Measurements from ENCODE around the gene MXI1.

The MXI1 gene

GRCh38 chr10:110163841-110164240 lies 43.6 kb upstream of the MXI1 start:
- Histone ChIP-seq H3K9ac (ENCODE audit: insufficient read length, low read depth) (no peak overlapping the region), H3K4me3 (ENCODE audit: insufficient read length, low read depth) (no peak overlapping the region), H3K9me3 (ENCODE audit: insufficient read depth, low read length) (no peaks in the 10 kb centered on the region), H3K4me1 (ENCODE audit: insufficient read depth, insufficient read length) (peaks cover 8% of the 10 kb centered on the region), H3K27me3 (ENCODE audit: insufficient read depth, insufficient read length) (peaks cover 67% of the 10 kb centered on the region), H3K36me3 (ENCODE audit: insufficient read depth, insufficient read length, low read length) (no peaks in the 10 kb centered on the region)
- TF ChIP-seq SUZ12 (IDR thresholded peaks at IDR 0.05; ENCODE audit: extremely low read depth, insufficient read depth, insufficient read length) (no peak), YY1 (IDR thresholded peaks at IDR 0.05; ENCODE audit: insufficient read depth, insufficient read length) (no peak), ZNF274 (IDR thresholded peaks at IDR 0.05; ENCODE audit: low read depth, low read length) (no peak)
- no peak for DNase-seq (ENCODE audit: low read depth, low spot score)

DNA sequence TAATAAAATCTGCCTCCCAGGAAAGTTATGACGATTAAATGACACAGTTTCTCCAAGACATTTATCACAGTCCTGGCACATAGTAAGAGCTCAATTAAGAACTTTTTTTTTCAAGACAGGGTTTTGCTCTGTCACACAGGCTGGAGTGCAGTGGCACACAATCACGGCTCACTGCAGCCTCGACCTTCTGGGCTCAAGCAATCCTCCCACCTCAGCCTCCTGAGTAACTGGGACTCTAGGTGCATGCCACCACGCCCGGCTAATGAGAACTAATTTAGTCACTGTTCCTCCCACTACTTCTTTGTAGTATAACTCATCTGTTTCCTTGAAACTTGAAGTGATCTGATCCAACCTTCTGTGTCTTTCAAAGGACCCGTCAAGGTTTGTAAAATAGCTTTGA lies 42.2 kb upstream of the MXI1 start:
- Histone ChIP-seq H3K27me3 (ENCODE audit: insufficient read depth, insufficient read length) (peaks cover 76% of the 10 kb centered on the region), H3K4me1 (ENCODE audit: insufficient read depth, insufficient read length) (peaks cover 8% of the 10 kb centered on the region), H3K36me3 (ENCODE audit: insufficient read depth, insufficient read length, low read length) (no peaks in the 10 kb centered on the region)

DNA sequence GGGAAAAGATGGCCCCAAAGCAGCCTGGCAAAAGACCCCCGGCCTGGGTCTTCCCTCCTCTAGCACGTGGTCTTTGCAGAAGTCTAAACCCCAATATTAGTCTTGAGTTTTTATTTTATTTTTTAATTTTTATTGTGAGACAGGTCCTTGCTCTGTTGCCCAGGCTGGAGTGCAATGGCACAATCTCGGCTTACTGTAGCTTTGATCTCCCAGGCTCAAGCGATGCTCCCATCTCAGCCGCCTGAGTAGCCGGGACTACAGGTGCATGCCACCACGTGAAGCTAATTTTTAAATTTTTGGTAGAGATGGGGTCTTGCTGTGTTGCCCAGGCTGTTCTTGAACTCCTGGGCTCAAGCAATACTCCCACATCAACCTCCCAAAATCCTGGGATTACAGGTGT lies 40.3 kb upstream of the MXI1 start:
- DNase-seq (ENCODE audit: low read depth, low spot score), result no peak
- no peaks in the 10 kb centered on the region for H3K36me3 ChIP-seq (ENCODE audit: insufficient read depth, insufficient read length, low read length)
- H3K9ac ChIP-seq (ENCODE audit: insufficient read length, low read depth), result no peak overlapping the region
- H3K27me3 ChIP-seq (ENCODE audit: insufficient read depth, insufficient read length), result peaks cover 80% of the 10 kb centered on the region
- no peak overlapping the region for H3K4me3 ChIP-seq (ENCODE audit: insufficient read length, low read depth)
- H3K9me3 ChIP-seq (ENCODE audit: insufficient read depth, low read length), result no peaks in the 10 kb centered on the region
- TF ChIP-seq SUZ12 (IDR thresholded peaks at IDR 0.05; ENCODE audit: extremely low read depth, insufficient read depth, insufficient read length) (no peak), ZNF274 (IDR thresholded peaks at IDR 0.05; ENCODE audit: low read depth, low read length) (no peak), YY1 (IDR thresholded peaks at IDR 0.05; ENCODE audit: insufficient read depth, insufficient read length) (no peak)
- peaks cover 10% of the 10 kb centered on the region for H3K4me1 ChIP-seq (ENCODE audit: insufficient read depth, insufficient read length)

More for the DNA sequence above, 42.2 kb upstream of the MXI1 start:
- Histone ChIP-seq H3K9me3 (ENCODE audit: insufficient read depth, low read length) (no peaks in the 10 kb centered on the region), H3K4me3 (ENCODE audit: insufficient read length, low read depth) (no peak overlapping the region), H3K9ac (ENCODE audit: insufficient read length, low read depth) (no peak overlapping the region)
- DNase-seq (ENCODE audit: low read depth, low spot score), result no peak
- TF ChIP-seq ZNF274 (IDR thresholded peaks at IDR 0.05; ENCODE audit: low read depth, low read length) (no peak), YY1 (IDR thresholded peaks at IDR 0.05; ENCODE audit: insufficient read depth, insufficient read length) (no peak), SUZ12 (IDR thresholded peaks at IDR 0.05; ENCODE audit: extremely low read depth, insufficient read depth, insufficient read length) (no peak)

DNA sequence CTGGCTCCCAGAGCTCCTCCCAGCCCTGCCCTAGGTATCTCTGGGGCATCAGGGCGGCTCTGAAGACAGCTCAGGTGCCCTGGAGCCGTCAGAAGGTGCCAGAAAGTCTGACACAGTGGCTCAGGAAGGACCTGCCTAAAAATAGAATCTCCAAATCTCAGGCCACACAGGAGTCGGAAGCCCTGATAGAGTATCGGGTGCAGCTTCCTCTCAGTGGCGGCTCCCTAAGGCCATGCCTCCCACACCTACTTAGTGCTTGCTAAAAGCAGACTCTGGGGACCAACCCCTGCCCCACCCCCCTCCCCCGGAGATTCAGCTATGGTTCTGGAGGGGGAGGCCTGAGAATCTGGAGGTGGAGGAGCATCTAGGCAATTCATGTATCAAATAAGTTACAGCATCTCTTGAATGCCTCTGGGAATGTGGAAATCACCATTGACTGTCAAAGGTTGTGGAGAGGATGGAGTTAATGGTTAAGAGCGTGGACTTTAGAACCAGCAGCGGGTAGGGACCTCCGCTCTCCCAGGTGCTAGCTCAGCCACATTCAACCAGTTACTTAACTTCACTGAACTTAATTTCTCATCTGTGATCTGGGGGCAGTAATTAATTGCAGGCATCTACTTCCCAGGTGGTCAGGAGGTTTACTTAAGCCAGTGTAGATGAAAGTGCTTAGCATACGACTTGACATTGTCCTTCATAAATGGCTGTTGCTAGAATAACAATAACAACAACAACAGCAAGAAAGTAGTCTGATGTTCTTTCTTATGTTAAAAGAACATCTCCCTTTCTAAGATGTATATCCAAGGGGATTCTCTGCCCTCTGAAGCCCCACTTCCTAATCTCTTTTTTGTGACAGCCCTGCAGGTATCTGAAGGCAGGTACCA lies 38.6 kb upstream of the MXI1 start:
- H3K36me3 ChIP-seq (ENCODE audit: insufficient read depth, insufficient read length, low read length), result no peaks in the 10 kb centered on the region
- H3K27me3 ChIP-seq (ENCODE audit: insufficient read depth, insufficient read length), result peaks cover 88% of the 10 kb centered on the region
- H3K9ac ChIP-seq (ENCODE audit: insufficient read length, low read depth), result no peak overlapping the region
- no peaks in the 10 kb centered on the region for H3K9me3 ChIP-seq (ENCODE audit: insufficient read depth, low read length)
- no peak for TF ChIP-seq ZNF274 (IDR thresholded peaks at IDR 0.05; ENCODE audit: low read depth, low read length)
- no peak for TF ChIP-seq YY1 (IDR thresholded peaks at IDR 0.05; ENCODE audit: insufficient read depth, insufficient read length)
- peaks cover 8% of the 10 kb centered on the region for H3K4me1 ChIP-seq (ENCODE audit: insufficient read depth, insufficient read length)
- no peak overlapping the region for H3K4me3 ChIP-seq (ENCODE audit: insufficient read length, low read depth)
- peak; percentile 55 for DNase-seq (ENCODE audit: low read depth, low spot score)

DNA sequence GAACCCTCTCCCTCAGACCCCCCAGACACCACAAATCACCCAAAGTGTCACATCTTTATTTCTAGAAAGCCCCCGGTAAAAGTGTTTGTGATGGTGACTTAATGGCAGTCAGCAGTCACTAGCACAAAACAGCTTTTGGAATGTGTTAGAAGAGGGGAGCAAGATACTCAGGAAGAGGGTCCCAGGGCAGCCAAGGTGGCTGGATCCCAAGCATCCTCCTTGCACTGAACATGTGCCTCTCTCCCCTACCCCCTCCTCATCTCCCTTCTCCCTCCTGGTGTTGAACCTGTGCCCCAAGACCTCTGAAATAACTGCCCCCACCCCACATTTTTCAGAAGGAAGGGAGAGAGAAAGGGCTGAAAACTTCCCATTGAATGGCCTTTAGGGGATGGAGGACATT lies 37.8 kb upstream of the MXI1 start:
- H3K36me3 ChIP-seq (ENCODE audit: insufficient read depth, insufficient read length, low read length), result no peaks in the 10 kb centered on the region
- H3K9ac ChIP-seq (ENCODE audit: insufficient read length, low read depth), result no peak overlapping the region
- no peak for DNase-seq (ENCODE audit: low read depth, low spot score)
- peaks cover 89% of the 10 kb centered on the region for H3K27me3 ChIP-seq (ENCODE audit: insufficient read depth, insufficient read length)
- H3K9me3 ChIP-seq (ENCODE audit: insufficient read depth, low read length), result no peaks in the 10 kb centered on the region
- no peak for TF ChIP-seq SUZ12 (IDR thresholded peaks at IDR 0.05; ENCODE audit: extremely low read depth, insufficient read depth, insufficient read length)
- TF ChIP-seq ZNF274 (IDR thresholded peaks at IDR 0.05; ENCODE audit: low read depth, low read length), result no peak
- no peak for TF ChIP-seq YY1 (IDR thresholded peaks at IDR 0.05; ENCODE audit: insufficient read depth, insufficient read length)
- H3K4me3 ChIP-seq (ENCODE audit: insufficient read length, low read depth), result no peak overlapping the region
- H3K4me1 ChIP-seq (ENCODE audit: insufficient read depth, insufficient read length), result peaks cover 8% of the 10 kb centered on the region

DNA sequence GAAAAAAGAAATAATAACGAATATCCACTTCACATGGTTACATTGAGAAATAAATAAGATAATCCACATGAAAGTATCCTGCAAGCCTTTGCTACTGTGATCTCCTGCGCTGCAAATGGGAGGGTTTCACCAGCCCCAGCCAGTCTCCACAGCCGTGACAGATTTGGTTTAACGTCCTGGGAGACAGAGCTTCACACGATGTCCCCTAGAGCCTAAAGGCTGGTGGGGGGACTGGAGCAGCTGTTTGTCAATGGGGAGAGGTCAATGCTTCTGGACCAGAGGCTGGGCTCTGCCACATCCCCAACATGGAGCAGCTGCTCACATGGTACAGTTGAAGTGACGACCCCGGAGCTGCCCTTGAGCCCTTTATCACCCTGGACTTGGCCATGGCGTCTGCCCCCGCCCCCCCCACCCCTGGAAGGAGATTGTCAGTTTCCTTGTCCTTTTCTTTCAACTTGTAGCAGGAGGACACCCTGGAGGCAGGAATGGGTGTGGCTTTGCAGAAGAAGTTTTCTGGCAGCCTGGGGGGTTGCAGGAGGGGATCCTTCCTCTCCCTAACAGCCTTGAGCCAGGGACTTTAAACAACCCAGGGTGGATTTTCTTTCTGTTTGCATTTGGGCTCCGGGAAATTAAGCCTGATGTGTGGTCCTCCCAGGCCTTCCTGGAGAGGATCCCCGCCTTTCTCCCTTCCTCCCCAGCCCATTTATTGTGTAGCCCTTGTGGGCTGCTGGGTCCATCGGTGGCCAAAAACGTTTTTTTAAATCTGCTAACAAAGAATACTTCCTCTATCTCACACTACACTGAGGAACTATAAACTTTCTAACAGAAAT lies 37.0 kb upstream of the MXI1 start:
- H3K4me1 ChIP-seq (ENCODE audit: insufficient read depth, insufficient read length), result peaks cover 8% of the 10 kb centered on the region
- DNase-seq (ENCODE audit: low read depth, low spot score), result no peak
- no peak for TF ChIP-seq YY1 (IDR thresholded peaks at IDR 0.05; ENCODE audit: insufficient read depth, insufficient read length)
- H3K9me3 ChIP-seq (ENCODE audit: insufficient read depth, low read length), result no peaks in the 10 kb centered on the region
- H3K27me3 ChIP-seq (ENCODE audit: insufficient read depth, insufficient read length), result peaks cover 89% of the 10 kb centered on the region
- H3K4me3 ChIP-seq (ENCODE audit: insufficient read length, low read depth), result no peak overlapping the region
- H3K36me3 ChIP-seq (ENCODE audit: insufficient read depth, insufficient read length, low read length), result no peaks in the 10 kb centered on the region
- no peak overlapping the region for H3K9ac ChIP-seq (ENCODE audit: insufficient read length, low read depth)

DNA sequence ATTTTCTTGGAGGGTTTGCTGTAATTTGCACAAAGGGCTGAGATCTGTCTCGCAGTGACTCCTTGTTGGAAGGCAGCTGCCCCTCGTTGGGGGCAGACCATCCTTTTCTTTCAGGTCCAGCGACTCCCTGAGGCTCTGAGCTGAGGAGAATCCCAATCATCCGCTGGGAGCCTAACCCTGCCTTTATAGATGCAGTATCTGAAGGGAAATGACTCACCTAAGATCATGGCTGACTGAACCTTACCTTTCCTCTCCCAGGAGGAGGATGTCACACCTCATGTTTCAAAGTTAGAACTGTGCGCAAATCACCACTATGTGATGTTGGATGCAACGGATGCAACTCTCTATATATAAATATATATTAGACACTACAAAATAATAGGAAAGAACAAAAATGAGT lies 36.4 kb upstream of the MXI1 start:
- Histone ChIP-seq H3K9ac (ENCODE audit: insufficient read length, low read depth) (no peak overlapping the region), H3K27me3 (ENCODE audit: insufficient read depth, insufficient read length) (peaks cover 89% of the 10 kb centered on the region), H3K9me3 (ENCODE audit: insufficient read depth, low read length) (no peaks in the 10 kb centered on the region), H3K4me3 (ENCODE audit: insufficient read length, low read depth) (no peak overlapping the region), H3K36me3 (ENCODE audit: insufficient read depth, insufficient read length, low read length) (no peaks in the 10 kb centered on the region), H3K4me1 (ENCODE audit: insufficient read depth, insufficient read length) (peaks cover 6% of the 10 kb centered on the region)
- no peak for DNase-seq (ENCODE audit: low read depth, low spot score)
- TF ChIP-seq SUZ12 (IDR thresholded peaks at IDR 0.05; ENCODE audit: extremely low read depth, insufficient read depth, insufficient read length) (no peak), YY1 (IDR thresholded peaks at IDR 0.05; ENCODE audit: insufficient read depth, insufficient read length) (no peak), ZNF274 (IDR thresholded peaks at IDR 0.05; ENCODE audit: low read depth, low read length) (no peak)

Data from NT2/D1 (cell line).